ENCODE measurements around the gene JHY.

Gene JHY

DNA sequence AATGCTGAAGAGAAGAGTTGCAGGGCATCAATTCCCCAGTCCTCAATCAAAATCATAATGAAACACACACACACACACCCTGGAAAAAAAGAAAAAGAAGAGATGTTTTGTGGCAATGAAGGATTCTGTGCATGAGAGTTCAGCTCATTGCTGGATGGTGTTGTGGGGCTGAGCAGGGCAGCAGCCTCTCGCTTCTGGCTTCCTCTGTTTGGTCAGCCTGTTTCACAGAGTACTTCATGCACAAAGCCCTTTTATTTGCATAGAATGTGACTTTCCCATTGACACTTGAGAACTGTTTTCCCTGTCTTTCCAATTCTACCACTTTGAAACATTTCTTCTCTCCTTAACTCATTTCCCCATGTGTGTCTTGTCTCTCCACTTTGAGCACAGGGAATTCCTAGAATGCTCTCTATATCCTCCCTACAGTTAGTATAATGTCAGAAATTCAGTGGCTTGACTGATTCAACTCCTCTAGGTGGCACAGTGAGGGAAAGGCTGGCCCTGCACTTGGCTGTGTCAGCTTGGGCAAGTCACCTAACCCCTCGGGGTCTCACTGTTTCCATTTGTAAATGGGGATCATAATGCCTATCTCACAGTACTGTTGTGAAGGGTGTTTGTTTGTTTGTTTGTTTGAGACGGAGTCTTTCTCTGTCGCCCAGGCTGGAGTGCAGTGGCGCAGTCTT lies 124.4 kb downstream of the JHY start:
- TF ChIP-seq, protein P1, sequence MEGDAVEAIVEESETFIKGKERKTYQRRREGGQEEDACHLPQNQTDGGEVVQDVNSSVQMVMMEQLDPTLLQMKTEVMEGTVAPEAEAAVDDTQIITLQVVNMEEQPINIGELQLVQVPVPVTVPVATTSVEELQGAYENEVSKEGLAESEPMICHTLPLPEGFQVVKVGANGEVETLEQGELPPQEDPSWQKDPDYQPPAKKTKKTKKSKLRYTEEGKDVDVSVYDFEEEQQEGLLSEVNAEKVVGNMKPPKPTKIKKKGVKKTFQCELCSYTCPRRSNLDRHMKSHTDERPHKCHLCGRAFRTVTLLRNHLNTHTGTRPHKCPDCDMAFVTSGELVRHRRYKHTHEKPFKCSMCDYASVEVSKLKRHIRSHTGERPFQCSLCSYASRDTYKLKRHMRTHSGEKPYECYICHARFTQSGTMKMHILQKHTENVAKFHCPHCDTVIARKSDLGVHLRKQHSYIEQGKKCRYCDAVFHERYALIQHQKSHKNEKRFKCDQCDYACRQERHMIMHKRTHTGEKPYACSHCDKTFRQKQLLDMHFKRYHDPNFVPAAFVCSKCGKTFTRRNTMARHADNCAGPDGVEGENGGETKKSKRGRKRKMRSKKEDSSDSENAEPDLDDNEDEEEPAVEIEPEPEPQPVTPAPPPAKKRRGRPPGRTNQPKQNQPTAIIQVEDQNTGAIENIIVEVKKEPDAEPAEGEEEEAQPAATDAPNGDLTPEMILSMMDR (IDR thresholded peaks at IDR 0.05; ENCODE audit: control insufficient read depth, extremely low read depth, insufficient read depth), result no peak

More for the DNA sequence above, 124.4 kb downstream of the JHY start:
- H3K4me3 ChIP-seq (ENCODE audit: low read depth, low read length), result no peak overlapping the region
- no peak for DNase-seq (ENCODE audit: low read depth)
